Omental fat pad (tissue), 4 donors: ENCODE measurements around the gene FGF22. TPM values are rescaled to one million over a fixed set of nuclear protein-coding genes. Genes with fewer than 3 reads are reported as not detected.
"Not testable (repeated sequence)": the region's sequence is repeated elsewhere in the genome, so short reads cannot be mapped to it uniquely, and the experiment has no call there.

Experiments
- ATAC-seq: fragments of 150-250 bp; one replicate; pipeline ENCODE4 v1.9.1; 2016; ENCODE audit warnings: mild to moderate bottlenecking, moderate library complexity; ENCODE audit not compliant: low FRiP score
- DNase-seq: peaks from one replicate; pipeline ENCODE4 v3.0.0-alpha.2; 2019; ENCODE audit warnings: low spot score
- total RNA-seq, 4 donors: library from RNA; depleted of rRNA; stranded (reverse); fragments of >200 nt; gene quantifications; one replicate each; pipeline ENCODE4 v1.1.0, GENCODE V29; 2016
- TF ChIP-seq, protein P1 (sequence below), 3 donors: fragments of 450-650 bp; IDR thresholded peaks; one replicate each; pipeline ENCODE4 v1.5.1; 2016 to 2017; ENCODE audit warnings: antibody characterized with exemption in 3 of 3, mild to moderate bottlenecking in 3 of 3, moderate library complexity in 2 of 3

The FGF22 gene
- total RNA-seq, 4 donors from 2014 or later = 0.38 TPM; not detected in 3

DNA sequence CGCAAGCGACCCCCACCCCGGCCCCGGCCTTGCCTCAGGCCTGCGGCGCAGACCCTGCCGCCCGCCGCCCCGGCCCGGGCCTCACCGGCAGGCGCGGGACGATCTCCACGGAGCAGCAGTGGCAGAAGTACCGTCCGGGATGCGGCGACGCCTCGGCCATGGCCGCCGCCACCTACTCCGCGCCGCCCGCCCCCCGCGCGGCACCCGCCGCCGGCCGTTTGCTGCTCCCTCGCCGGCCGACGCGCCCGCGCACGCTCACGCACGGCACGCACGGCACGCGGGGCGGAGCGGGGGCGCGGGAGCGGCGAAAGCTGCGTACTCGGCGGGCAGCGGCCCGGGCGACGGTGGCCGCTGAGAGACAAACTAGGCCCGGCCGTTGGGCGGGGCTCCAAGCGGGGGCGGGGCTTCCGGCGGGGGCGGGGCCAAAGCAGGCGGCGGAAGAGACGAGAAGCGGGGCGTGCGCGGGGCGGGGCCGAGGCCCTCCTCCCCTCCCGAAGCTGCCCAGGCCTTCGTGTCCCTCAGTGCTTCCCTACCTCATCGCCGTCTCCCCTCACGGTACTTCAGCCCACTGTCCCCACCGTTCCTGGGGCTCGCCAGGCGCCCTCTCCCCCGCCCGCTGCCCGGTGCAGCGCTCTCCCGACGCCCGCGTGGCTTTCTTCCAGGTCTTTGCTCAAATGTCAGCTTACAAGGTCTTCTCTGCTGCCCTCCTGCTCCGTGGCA lies 23.4 kb downstream of the FGF22 start, which contains the start of gene RNF126:
Gene RNF126, minus strand, starts transcription at position 253 of the 720 bp plus-strand sequence. Its CDS starts 93 bp downstream, at position 160.
- TF ChIP-seq, protein P1, sequence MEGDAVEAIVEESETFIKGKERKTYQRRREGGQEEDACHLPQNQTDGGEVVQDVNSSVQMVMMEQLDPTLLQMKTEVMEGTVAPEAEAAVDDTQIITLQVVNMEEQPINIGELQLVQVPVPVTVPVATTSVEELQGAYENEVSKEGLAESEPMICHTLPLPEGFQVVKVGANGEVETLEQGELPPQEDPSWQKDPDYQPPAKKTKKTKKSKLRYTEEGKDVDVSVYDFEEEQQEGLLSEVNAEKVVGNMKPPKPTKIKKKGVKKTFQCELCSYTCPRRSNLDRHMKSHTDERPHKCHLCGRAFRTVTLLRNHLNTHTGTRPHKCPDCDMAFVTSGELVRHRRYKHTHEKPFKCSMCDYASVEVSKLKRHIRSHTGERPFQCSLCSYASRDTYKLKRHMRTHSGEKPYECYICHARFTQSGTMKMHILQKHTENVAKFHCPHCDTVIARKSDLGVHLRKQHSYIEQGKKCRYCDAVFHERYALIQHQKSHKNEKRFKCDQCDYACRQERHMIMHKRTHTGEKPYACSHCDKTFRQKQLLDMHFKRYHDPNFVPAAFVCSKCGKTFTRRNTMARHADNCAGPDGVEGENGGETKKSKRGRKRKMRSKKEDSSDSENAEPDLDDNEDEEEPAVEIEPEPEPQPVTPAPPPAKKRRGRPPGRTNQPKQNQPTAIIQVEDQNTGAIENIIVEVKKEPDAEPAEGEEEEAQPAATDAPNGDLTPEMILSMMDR (IDR thresholded peaks at IDR 0.05) = no peak
- ATAC-seq (peak; percentile 73), DNase-seq (peak; percentile 82)

DNA sequence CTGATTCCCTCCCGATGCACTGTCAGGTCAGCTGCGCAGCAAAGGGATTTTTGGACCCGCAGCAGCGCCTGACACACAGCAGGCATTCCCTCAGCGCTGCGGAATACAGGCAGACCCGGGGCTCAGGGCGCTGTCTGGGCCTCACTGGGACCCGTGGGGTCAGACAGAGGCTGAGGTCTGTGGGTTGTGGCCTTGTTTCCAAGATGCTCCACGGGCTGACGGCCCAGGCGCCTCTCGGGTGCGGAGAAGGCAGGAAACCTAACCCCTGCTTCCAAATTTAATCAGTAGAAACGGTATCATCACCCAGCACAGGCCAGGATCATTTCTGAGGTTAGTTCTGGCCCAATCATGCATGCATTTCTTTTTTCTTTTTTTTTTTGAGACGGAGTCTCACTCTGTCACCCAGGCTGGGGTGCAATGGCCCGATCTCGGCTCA lies 24.0 kb downstream of the FGF22 start:
- TF ChIP-seq, protein P1 (IDR thresholded peaks at IDR 0.05) = no peak
- DNase-seq (no peak), ATAC-seq (no peak)

DNA sequence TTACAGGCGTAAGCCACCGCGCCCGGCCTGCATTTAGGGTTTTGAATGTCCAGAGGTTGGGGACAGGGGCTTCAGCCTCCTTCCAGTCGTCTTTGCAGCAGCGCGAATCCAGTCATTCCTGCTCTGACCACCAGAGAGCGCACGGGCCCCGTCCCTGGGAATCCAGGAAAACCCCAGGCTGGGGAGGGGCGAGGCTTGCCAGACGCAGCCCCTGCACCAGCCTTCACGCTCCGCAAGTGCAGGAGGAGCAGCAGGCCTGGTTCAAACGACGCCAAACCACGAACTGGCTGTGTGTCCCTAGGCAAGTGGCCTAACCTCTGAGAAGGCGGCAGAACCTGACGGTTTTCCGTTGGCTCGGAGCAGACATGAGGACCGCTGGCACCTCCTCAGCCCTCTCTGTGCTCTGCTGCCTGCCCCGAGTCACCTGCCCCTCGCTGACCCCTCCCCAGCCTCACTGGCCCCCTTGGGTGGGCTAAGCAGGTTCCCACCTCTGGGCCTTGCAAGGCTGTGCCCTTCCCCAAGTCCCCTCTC lies 25.3 kb downstream of the FGF22 start:
- DNase-seq (peak; percentile 83), ATAC-seq (peak; percentile 45)
- TF ChIP-seq, protein P1 (IDR thresholded peaks at IDR 0.05) = peak in 2 of 3 donors; percentile 45 to 94

DNA sequence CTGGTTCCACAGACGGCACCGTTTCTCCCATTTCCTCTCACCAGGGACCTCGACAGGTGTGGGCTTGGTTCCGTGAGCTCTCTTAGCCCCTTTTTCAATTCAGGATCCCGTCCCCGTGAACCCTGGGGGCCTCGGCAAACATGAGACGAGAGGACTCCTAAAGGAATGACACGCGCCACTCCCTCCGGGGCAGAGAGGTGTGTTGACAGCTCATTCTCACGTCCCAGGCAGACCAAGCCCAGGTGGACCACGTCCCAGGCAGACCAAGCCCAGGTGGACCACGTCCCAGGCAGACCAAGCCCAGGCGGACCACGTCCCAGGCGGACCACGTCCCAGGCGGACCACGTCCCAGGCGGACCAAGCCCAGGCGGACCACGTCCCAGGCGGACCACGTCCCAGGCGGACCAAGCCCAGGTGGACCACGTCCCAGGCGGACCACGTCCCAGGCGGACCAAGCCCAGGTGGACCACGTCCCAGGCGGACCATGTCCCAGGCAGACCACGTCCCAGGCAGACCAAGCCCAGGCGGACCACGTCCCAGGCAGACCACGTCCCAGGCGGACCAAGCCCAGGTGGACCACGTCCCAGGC lies 27.4 kb downstream of the FGF22 start:
- not testable (repeated sequence) for ATAC-seq, DNase-seq

DNA sequence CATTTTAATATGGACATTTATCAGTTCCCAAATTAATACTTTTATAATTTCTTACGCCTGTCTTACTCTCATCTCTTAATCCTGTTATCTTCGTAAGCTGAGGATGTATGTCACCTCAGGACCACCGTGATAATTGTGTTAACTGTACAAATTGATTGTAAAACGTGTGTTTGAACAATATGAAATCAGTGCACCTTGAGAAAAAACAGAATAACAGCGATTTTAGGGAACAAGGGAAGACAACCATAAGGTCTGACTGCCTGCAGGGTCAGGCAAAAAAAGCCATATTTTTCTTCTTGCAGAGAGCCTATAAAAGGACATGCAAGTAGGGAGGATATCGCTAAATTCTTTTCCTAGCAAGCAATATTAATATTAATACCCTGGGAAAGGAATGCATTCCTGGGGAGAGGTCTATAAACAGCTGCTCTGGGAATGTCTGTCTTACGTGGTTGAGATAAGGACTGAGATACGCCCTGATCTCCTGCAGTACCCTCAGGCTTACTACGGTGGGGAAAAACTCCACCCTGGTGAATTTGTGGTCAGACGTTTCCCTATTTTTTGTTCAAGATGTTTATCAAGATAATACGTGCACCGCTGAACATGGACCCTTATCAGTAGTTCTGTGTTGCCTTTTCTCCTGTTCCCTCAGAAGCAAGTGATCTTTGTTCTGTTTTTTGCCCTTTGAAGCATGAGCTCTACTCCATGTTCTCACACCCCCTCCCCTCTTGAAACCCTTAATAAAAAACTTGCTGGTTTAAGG lies 29.2 kb downstream of the FGF22 start:
- not testable (repeated sequence) for DNase-seq, ATAC-seq

DNA sequence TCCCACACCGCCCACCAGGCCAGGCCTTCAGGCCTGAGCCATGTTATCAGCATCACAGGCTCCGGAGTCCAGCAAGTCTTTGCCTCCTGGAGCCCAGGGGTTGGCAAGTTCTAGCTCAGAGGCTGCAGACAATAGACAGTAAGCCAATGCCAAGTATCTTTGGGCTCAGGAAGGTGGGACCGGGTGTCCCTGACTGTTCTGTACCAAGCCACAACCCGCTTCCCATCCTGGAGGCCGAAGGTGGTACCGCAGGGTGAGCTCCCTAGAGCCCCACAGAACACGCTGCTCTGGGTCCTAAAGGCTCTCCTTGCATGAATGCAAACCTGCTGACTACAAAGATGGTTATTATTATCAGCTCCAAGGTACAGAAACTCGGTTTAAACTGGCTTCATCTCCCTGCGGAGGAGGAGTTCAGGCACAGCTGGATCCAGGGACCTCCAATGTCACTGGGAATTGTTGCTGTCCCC lies 31.0 kb downstream of the FGF22 start:
- DNase-seq = no peak
- TF ChIP-seq, protein P1 (IDR thresholded peaks at IDR 0.05) = no peak
- ATAC-seq = no peak

DNA sequence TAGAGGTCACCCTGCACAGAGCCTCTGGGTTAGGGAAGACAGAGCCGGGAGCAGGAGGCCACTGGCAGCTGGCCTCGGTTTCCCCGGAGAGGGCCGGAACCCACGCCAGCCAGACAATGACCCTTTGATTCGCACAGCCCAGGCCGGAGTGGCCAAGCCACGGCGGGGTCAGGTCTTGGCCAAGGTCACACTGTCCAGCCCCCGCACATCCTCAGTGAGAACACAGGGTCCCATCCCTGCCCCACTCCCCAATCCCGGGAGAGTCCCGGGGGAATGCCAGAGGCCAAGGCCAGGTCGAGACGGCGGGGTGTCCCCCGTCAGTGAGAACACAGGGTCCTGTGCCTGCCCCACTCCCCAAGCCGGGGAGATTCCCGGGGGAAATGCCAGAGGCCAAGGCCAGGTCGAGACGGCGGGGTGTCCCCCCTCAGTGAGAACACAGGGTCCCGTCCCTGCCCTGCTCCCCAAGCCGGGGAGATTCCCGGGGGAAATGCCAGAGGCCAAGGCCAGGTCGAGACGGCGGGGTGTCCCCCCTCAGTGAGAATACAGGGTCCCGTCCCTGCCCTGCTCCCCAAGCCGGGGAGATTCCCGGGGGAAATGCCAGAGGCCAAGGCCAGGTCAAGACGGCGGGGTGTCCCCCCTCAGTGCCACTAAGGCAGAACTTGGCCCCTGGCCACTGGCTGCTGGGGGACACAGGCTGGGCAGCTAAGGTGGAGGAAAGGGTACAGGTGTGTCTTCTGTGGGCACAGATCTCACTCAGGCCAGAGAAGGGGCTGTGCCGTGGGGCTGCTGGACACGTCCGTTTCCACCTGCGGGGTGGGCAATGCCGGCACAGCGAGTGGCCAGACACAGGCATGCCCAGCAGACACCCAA lies 34.8 kb downstream of the FGF22 start:
- TF ChIP-seq, protein P1 (IDR thresholded peaks at IDR 0.05) = no peak
- no peak for ATAC-seq
- DNase-seq = no peak
